ENCODE measurements around the gene FBXO31. TPM values are rescaled to one million over a fixed set of nuclear protein-coding genes. Genes with fewer than 3 reads are reported as not detected.
A peak's percentile ranks its signal among the peaks of the same experiment; 100 is the strongest.

Gene FBXO31
- total RNA-seq, 1 donor from 2014 or later = 30.6 TPM

- H3K27ac Mint-ChIP-seq (ENCODE audit: unreplicated experiment) = no peak overlapping the region
- no peak for TF ChIP-seq CTCF (IDR thresholded peaks at IDR 0.05)
- H3K4me1 Mint-ChIP-seq (ENCODE audit: low read depth) = no peaks in the 10 kb centered on the region
- H3K9me3 Mint-ChIP-seq (ENCODE audit: low read depth) = no peaks in the 10 kb centered on the region
- no peaks in the 10 kb centered on the region for H3K27me3 Mint-ChIP-seq (ENCODE audit: low read depth)
- no peak for DNase-seq (ENCODE audit: low spot score)
- H3K4me3 Mint-ChIP-seq (ENCODE audit: unreplicated experiment) = no peak overlapping the region
- H3K36me3 Mint-ChIP-seq (ENCODE audit: low read depth) = peaks cover 25% of the 10 kb centered on the region
Measured at GRCh38 chr16:87424266-87424665, 40.7 kb upstream of the FBXO31 start.

- Mint-ChIP-seq H3K9me3 (ENCODE audit: low read depth) (no peaks in the 10 kb centered on the region), H3K4me3 (ENCODE audit: unreplicated experiment) (no peak overlapping the region), H3K27me3 (ENCODE audit: low read depth) (no peaks in the 10 kb centered on the region), H3K36me3 (ENCODE audit: low read depth) (peaks cover 26% of the 10 kb centered on the region), H3K27ac (ENCODE audit: unreplicated experiment) (no peak overlapping the region), H3K4me1 (ENCODE audit: low read depth) (no peaks in the 10 kb centered on the region)
- TF ChIP-seq CTCF (IDR thresholded peaks at IDR 0.05) = no peak
- DNase-seq (ENCODE audit: low spot score) = no peak
Measured at GRCh38 chr16:87423429-87423828, 39.9 kb upstream of the FBXO31 start.

GRCh38 chr16:87422106-87422505 is 38.5 kb upstream of the FBXO31 start:
- no peaks in the 10 kb centered on the region for H3K4me1 Mint-ChIP-seq (ENCODE audit: low read depth)
- peak overlapping the region; percentile 55 for H3K27ac Mint-ChIP-seq (ENCODE audit: unreplicated experiment)
- TF ChIP-seq CTCF (IDR thresholded peaks at IDR 0.05) = no peak
- no peaks in the 10 kb centered on the region for H3K27me3 Mint-ChIP-seq (ENCODE audit: low read depth)
- no peak for DNase-seq (ENCODE audit: low spot score)
- no peaks in the 10 kb centered on the region for H3K9me3 Mint-ChIP-seq (ENCODE audit: low read depth)
- no peak overlapping the region for H3K4me3 Mint-ChIP-seq (ENCODE audit: unreplicated experiment)
- H3K36me3 Mint-ChIP-seq (ENCODE audit: low read depth) = peaks cover 26% of the 10 kb centered on the region

GRCh38 chr16:87421003-87421912 is 37.7 kb upstream of the FBXO31 start:
- Mint-ChIP-seq H3K27me3 (ENCODE audit: low read depth) (no peaks in the 10 kb centered on the region), H3K9me3 (ENCODE audit: low read depth) (no peaks in the 10 kb centered on the region), H3K4me1 (ENCODE audit: low read depth) (no peaks in the 10 kb centered on the region), H3K27ac (ENCODE audit: unreplicated experiment) (no peak overlapping the region), H3K4me3 (ENCODE audit: unreplicated experiment) (no peak overlapping the region), H3K36me3 (ENCODE audit: low read depth) (peaks cover 26% of the 10 kb centered on the region)
- no peak for DNase-seq (ENCODE audit: low spot score)
- TF ChIP-seq CTCF (IDR thresholded peaks at IDR 0.05) = no peak

- Mint-ChIP-seq H3K36me3 (ENCODE audit: low read depth) (peaks cover 26% of the 10 kb centered on the region), H3K27me3 (ENCODE audit: low read depth) (no peaks in the 10 kb centered on the region), H3K9me3 (ENCODE audit: low read depth) (no peaks in the 10 kb centered on the region), H3K27ac (ENCODE audit: unreplicated experiment) (no peak overlapping the region), H3K4me1 (ENCODE audit: low read depth) (no peaks in the 10 kb centered on the region), H3K4me3 (ENCODE audit: unreplicated experiment) (no peak overlapping the region)
- DNase-seq (ENCODE audit: low spot score) = no peak
- TF ChIP-seq CTCF (IDR thresholded peaks at IDR 0.05) = no peak
Measured at GRCh38 chr16:87420026-87421002, 36.7 kb upstream of the FBXO31 start.
